Vagina (tissue), 2 donors: ENCODE data around the gene PLA2G5.

Experiments used
- POLR2A ChIP-seq, 2 donors: fragments of 450-650 bp; IDR thresholded peaks; one replicate each; pipeline ENCODE4 v1.6.1; 2017; ENCODE audit warnings: antibody characterized with exemption in 2 of 2, mild to moderate bottlenecking in 2 of 2, moderate library complexity in 2 of 2
- POLR2AphosphoS5 ChIP-seq, 2 donors: sonication (generic); formaldehyde crosslinking; IDR thresholded peaks; one replicate each; pipeline ENCODE4 v1.9.0; 2017; ENCODE audit warnings: antibody characterized with exemption in 2 of 2, mild to moderate bottlenecking in 2 of 2, low read depth in 1 of 2; ENCODE audit not compliant: insufficient read depth in 1 of 2

DNA sequence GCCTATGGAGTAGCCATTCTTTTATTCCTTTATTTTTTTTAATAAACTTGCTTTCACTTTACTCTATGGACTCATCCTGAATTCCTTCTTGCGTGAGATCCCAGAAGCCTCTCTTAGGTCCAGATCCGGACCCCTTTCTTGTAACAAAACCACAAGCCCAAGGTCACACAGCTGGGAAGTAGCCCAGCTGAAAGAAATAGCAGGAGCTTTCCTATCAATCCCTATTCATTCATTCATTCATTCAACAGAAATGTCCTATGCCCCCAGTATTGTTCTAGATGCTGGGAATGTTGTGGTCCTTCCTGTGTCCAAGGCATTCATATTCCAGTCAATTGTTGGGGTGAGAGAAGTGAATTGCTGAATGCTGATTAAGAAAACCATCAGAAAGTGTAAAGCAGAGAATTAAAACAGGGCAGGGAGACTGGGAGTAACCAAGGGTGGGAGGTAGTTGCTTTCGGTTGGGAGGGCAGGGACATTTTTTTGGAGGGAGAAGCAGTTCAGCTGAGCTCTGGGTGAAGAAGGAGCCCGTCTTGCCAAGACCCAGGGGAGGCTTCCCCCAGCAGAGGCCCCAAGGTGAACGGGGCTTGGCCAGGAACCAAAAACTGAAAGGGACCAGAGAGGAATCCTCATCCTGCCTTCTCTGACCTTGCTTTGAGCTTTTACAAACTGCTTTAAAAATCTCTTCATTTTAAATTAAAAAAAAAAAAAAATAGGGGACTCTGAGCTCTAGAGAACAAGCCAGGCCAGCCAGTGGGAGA is 38.6 kb downstream of the PLA2G5 start:
- TF ChIP-seq POLR2AphosphoS5 (IDR thresholded peaks at IDR 0.05; ENCODE audit: insufficient read depth in 1 of 2, low read depth in 1 of 2) (no peak), POLR2A (IDR thresholded peaks at IDR 0.05) (no peak)
